GM12872 (cell line): Measurements from ENCODE around the gene OR8B4.

Source experiments
- CTCF ChIP-seq: IDR thresholded peaks from 3 replicates; pipeline ENCODE4 v1.5.1; 2011; ENCODE audit warnings: low read depth, mild to moderate bottlenecking, low read length, moderate library complexity; ENCODE audit not compliant: insufficient read depth

The OR8B4 gene

GRCh38 chr11:124424384-124424921 is at the start of gene OR8B4:
TSS of gene OR8B4 (minus strand) at chr11:124424871. CDS start at chr11:124424871, 0 bp downstream.
- no peak for TF ChIP-seq CTCF

GRCh38 chr11:124474079-124474478 is 49.4 kb upstream of the OR8B4 start:
- no peak for TF ChIP-seq CTCF

GRCh38 chr11:124473476-124473875 is 48.8 kb upstream of the OR8B4 start:
- TF ChIP-seq CTCF: no peak

GRCh38 chr11:124470561-124471227 is 46.0 kb upstream of the OR8B4 start:
- TF ChIP-seq CTCF: no peak

GRCh38 chr11:124467381-124467927 is 42.8 kb upstream of the OR8B4 start:
- no peak for TF ChIP-seq CTCF

GRCh38 chr11:124465368-124465767 is 40.7 kb upstream of the OR8B4 start:
- TF ChIP-seq CTCF: no peak

GRCh38 chr11:124463990-124464389 is 39.3 kb upstream of the OR8B4 start:
- TF ChIP-seq CTCF: no peak
